ENCODE measurements around the gene CFLAR.
A peak's percentile ranks its signal among the peaks of the same experiment; 100 is the strongest.

CFLAR gene

GRCh38 chr2:201223089-201224073 lies 107.4 kb downstream of the CFLAR start:
- ATAC-seq = peak; percentile 42
- TF ChIP-seq ZC3H10 (CRISPR knock-in tag; IDR thresholded peaks at IDR 0.05) (no peak), POU6F1 (CRISPR knock-in tag; IDR thresholded peaks at IDR 0.05; ENCODE audit: borderline replicate concordance, low read depth) (no peak), BACH2 (CRISPR knock-in tag; IDR thresholded peaks at IDR 0.05; ENCODE audit: borderline replicate concordance) (no peak), TSHZ2 (CRISPR knock-in tag; IDR thresholded peaks at IDR 0.05) (no peak), ZFP3 (CRISPR knock-in tag; IDR thresholded peaks at IDR 0.05) (no peak), GLIS3 (CRISPR knock-in tag; IDR thresholded peaks at IDR 0.05) (no peak), SNAI2 (CRISPR knock-in tag; IDR thresholded peaks at IDR 0.05) (no peak), ZNF8 (CRISPR knock-in tag; IDR thresholded peaks at IDR 0.05) (no peak), PATZ1 (CRISPR knock-in tag; IDR thresholded peaks at IDR 0.05; ENCODE audit: borderline replicate concordance) (no peak), CREB5 (CRISPR knock-in tag; IDR thresholded peaks at IDR 0.05; ENCODE audit: low read depth) (no peak), RARB (CRISPR knock-in tag; IDR thresholded peaks at IDR 0.05) (no peak), ARNTL (CRISPR knock-in tag; IDR thresholded peaks at IDR 0.05; ENCODE audit: borderline replicate concordance, low read depth) (no peak), OSR1 (CRISPR knock-in tag; IDR thresholded peaks at IDR 0.05) (no peak), ZFP30 (CRISPR knock-in tag; IDR thresholded peaks at IDR 0.05) (no peak), PPARA (CRISPR knock-in tag; IDR thresholded peaks at IDR 0.05; ENCODE audit: borderline replicate concordance) (no peak), TCF4 (CRISPR knock-in tag; IDR thresholded peaks at IDR 0.05; ENCODE audit: borderline replicate concordance) (no peak), ISL1 (CRISPR knock-in tag; IDR thresholded peaks at IDR 0.05) (no peak), TOX (CRISPR knock-in tag; IDR thresholded peaks at IDR 0.05; ENCODE audit: borderline replicate concordance) (no peak), CSRNP3 (CRISPR knock-in tag; IDR thresholded peaks at IDR 0.05) (no peak), ESRRG (CRISPR knock-in tag; IDR thresholded peaks at IDR 0.05) (no peak)
